Liver (tissue), 9 donors: Measurements from ENCODE around the gene WDCP. TPM values are rescaled to one million over a fixed set of nuclear protein-coding genes. Genes with fewer than 3 reads are reported as not detected.
"Not testable (repeated sequence)": the region's sequence is repeated elsewhere in the genome, so short reads cannot be mapped to it uniquely, and the experiment has no call there.

Experiments
- DNase-seq: peaks from one replicate; pipeline ENCODE4 v3.0.0-alpha.2; 2017; ENCODE audit warnings: low spot score
- H3K27ac ChIP-seq, 2 donors: one replicate each; pipeline ENCODE4 v1.7.0; 2013; ENCODE audit warnings: inconsistent platforms in 2 of 2, low read length in 2 of 2, control low read depth in 1 of 2, low read depth in 1 of 2, mild to moderate bottlenecking in 1 of 2
- H3K27me3 ChIP-seq, 4 donors: one replicate each; pipeline versions ENCODE4 v1.6.1 to v1.7.0; 2013; ENCODE audit warnings: low read length in 3 of 4, inconsistent platforms in 1 of 4, mild to moderate bottlenecking in 1 of 4, moderate library complexity in 1 of 4; ENCODE audit not compliant: control insufficient read depth in 4 of 4, insufficient read depth in 4 of 4
- H3K36me3 ChIP-seq, 4 donors: one replicate each; pipeline versions ENCODE4 v1.6.1 to v1.7.0; 2013; ENCODE audit warnings: low read length in 3 of 4, mild to moderate bottlenecking in 3 of 4, low read depth in 1 of 4, moderate library complexity in 1 of 4; ENCODE audit not compliant: control insufficient read depth in 4 of 4, insufficient read depth in 3 of 4
- H3K4me1 ChIP-seq, 4 donors: one replicate each; pipeline versions ENCODE4 v1.6.1 to v1.7.0; 2013; ENCODE audit warnings: low read length in 3 of 4, mild to moderate bottlenecking in 3 of 4, moderate library complexity in 1 of 4; ENCODE audit not compliant: control insufficient read depth in 4 of 4, insufficient read depth in 4 of 4
- H3K4me3 ChIP-seq, 3 donors: one replicate each; pipeline versions ENCODE4 v1.6.1 to v1.7.0; 2013; ENCODE audit warnings: low read length in 3 of 3, control low read depth in 1 of 3, low read depth in 1 of 3, mild to moderate bottlenecking in 1 of 3
- H3K9ac ChIP-seq, 2 donors: one replicate each; pipeline ENCODE4 v1.7.0; 2013; ENCODE audit warnings: low read length in 2 of 2, mild to moderate bottlenecking in 2 of 2, moderate library complexity in 2 of 2, control low read depth in 1 of 2, low read depth in 1 of 2
- H3K9me3 ChIP-seq, 4 donors: one replicate each; pipeline versions ENCODE4 v1.6.1 to v1.7.0; 2013; ENCODE audit warnings: low read length in 3 of 4; ENCODE audit not compliant: control insufficient read depth in 4 of 4
- ATF3 ChIP-seq: IDR thresholded peaks from 2 replicates; pipeline ENCODE4 v1.6.1; 2016; ENCODE audit warnings: antibody characterized with exemption
- CTCF ChIP-seq: fragments of 150-350 bp; IDR thresholded peaks from 2 replicates; pipeline ENCODE4 v1.5.1; 2017; ENCODE audit warnings: improper control_type of control experiment, low read depth, low read length; ENCODE audit not compliant: missing input control
- EGR1 ChIP-seq, 2 donors: IDR thresholded peaks; 2 replicates each; pipeline ENCODE4 v1.6.1; 2016 to 2018; ENCODE audit warnings: antibody characterized with exemption in 2 of 2, low read depth in 2 of 2
- FOXA1 ChIP-seq: IDR thresholded peaks from 2 replicates; pipeline ENCODE4 v1.6.1; 2016; ENCODE audit warnings: antibody characterized with exemption
- FOXA2 ChIP-seq: IDR thresholded peaks from 2 replicates; pipeline ENCODE4 v1.6.1; 2016; ENCODE audit warnings: antibody characterized with exemption
- GABPA ChIP-seq, 2 donors: IDR thresholded peaks in 1 of 2; conservative IDR thresholded peaks in 1 of 2; 2 replicates each; pipeline ENCODE4 v1.6.1; 2016; ENCODE audit warnings: antibody characterized with exemption in 2 of 2, mild to moderate bottlenecking in 1 of 2, moderate library complexity in 1 of 2
- JUND ChIP-seq, 2 donors: IDR thresholded peaks; 2 replicates each; pipeline ENCODE4 v1.6.1; 2016; ENCODE audit warnings: antibody characterized with exemption in 2 of 2
- MAX ChIP-seq: IDR thresholded peaks from 2 replicates; pipeline ENCODE4 v1.6.1; 2016; ENCODE audit warnings: antibody characterized with exemption
- RXRA ChIP-seq, 2 donors: IDR thresholded peaks; 2 replicates each; pipeline ENCODE4 v1.6.1; 2017 to 2018; ENCODE audit warnings: antibody characterized with exemption in 2 of 2, mild to moderate bottlenecking in 1 of 2
- SP1 ChIP-seq: IDR thresholded peaks from 2 replicates; pipeline ENCODE4 v1.6.1; 2018; ENCODE audit warnings: antibody characterized with exemption, mild to moderate bottlenecking
- YY1 ChIP-seq: IDR thresholded peaks from 2 replicates; pipeline ENCODE4 v1.6.1; 2016; ENCODE audit warnings: antibody characterized with exemption, mild to moderate bottlenecking
- WGBS: extraction: QIAGEN DNeasy Blood & Tissue Kit; methylation state at CpG from one replicate; pipeline ENCODE4 v1.1.7; 2013; 5-methylcytosine and 5-hydroxymethylcytosine counted together
- polyA plus RNA-seq, 2 donors: library from polyadenylated mRNA; stranded (reverse) in 1 of 2; unstranded in 1 of 2; fragments of 200-250 nt in 1 of 2; fragments of >200 nt in 1 of 2; fragmentation: Nextera tagmentation in 1 of 2; extraction: Ambion mirVana in 1 of 2; gene quantifications; one replicate each; pipeline versions ENCODE4 v1.2.1 to v1.2.3, GENCODE V29; 2013 to 2015
- total RNA-seq, 2 donors: library from RNA; depleted of rRNA; stranded (reverse); fragments of >200 nt; gene quantifications; one replicate each; pipeline ENCODE4 v1.2.3, GENCODE V29; 2014
- donor health status: healthy.
- donor health status: healthy.
- donor health status: healthy.
- donor health status: healthy.
- donor health status: healthy.

Gene WDCP
- total and polyA plus RNA-seq, 4 donors, result 2.0 to 6.0 (median 4.4) TPM

GRCh38 chr2:24016853-24017703 is 30.1 kb downstream of the WDCP start:
- H3K27ac ChIP-seq, result no peak overlapping the region
- no peaks in the 10 kb centered on the region for H3K27me3 ChIP-seq
- H3K4me3 ChIP-seq, result no peak overlapping the region
- H3K4me1 ChIP-seq, result no peaks in the 10 kb centered on the region
- 94% methylated on average over 35 of the region's 35 CpGs for WGBS
- no peak for TF ChIP-seq SP1
- H3K36me3 ChIP-seq, result no peaks in the 10 kb centered on the region
- H3K9ac ChIP-seq, result no peak overlapping the region
- DNase-seq, result no peak
- H3K9me3 ChIP-seq, result no peaks in the 10 kb centered on the region

GRCh38 chr2:24016376-24016761 is 30.8 kb downstream of the WDCP start:
- no peaks in the 10 kb centered on the region for H3K36me3 ChIP-seq
- no peak overlapping the region for H3K27ac ChIP-seq
- TF ChIP-seq YY1 (no peak), GABPA (IDR thresholded peaks at IDR 0.05 in 1 of 2, conservative IDR thresholded peaks at IDR 0.05 in 1 of 2) (no peak), JUND (IDR thresholded peaks at IDR 0.05) (no peak), RXRA (IDR thresholded peaks at IDR 0.05) (no peak), ATF3 (no peak), FOXA1 (no peak), SP1 (no peak), CTCF (no peak)
- 91% methylated on average over 9 of the region's 9 CpGs for WGBS
- no peak overlapping the region for H3K4me3 ChIP-seq
- no peaks in the 10 kb centered on the region for H3K27me3 ChIP-seq
- H3K4me1 ChIP-seq, result no peaks in the 10 kb centered on the region
- DNase-seq, result peak; percentile 37
- H3K9me3 ChIP-seq, result no peaks in the 10 kb centered on the region
- H3K9ac ChIP-seq, result no peak overlapping the region

GRCh38 chr2:24015562-24016375 is 31.4 kb downstream of the WDCP start:
- Histone ChIP-seq H3K9ac (no peak overlapping the region), H3K9me3 (no peaks in the 10 kb centered on the region), H3K36me3 (no peaks in the 10 kb centered on the region), H3K27me3 (no peaks in the 10 kb centered on the region), H3K27ac (no peak overlapping the region), H3K4me1 (no peaks in the 10 kb centered on the region), H3K4me3 (no peak overlapping the region)
- WGBS, result 84% methylated on average over 11 of the region's 11 CpGs
- DNase-seq, result no peak
- TF ChIP-seq RXRA (IDR thresholded peaks at IDR 0.05), result no peak
- no peak for TF ChIP-seq SP1
- no peak for TF ChIP-seq ATF3
- TF ChIP-seq FOXA2, result no peak
- no peak for TF ChIP-seq MAX
- no peak for TF ChIP-seq GABPA (IDR thresholded peaks at IDR 0.05 in 1 of 2, conservative IDR thresholded peaks at IDR 0.05 in 1 of 2)
- TF ChIP-seq CTCF, result no peak
- TF ChIP-seq FOXA1, result no peak
- no peak for TF ChIP-seq EGR1 (IDR thresholded peaks at IDR 0.05; ENCODE audit: low read depth in 2 of 2)

GRCh38 chr2:24014902-24015301 is 32.3 kb downstream of the WDCP start:
- H3K4me1 ChIP-seq, H3K9me3 ChIP-seq, H3K9ac ChIP-seq, H3K27ac ChIP-seq, DNase-seq, H3K27me3 ChIP-seq, H3K36me3 ChIP-seq, H3K4me3 ChIP-seq: not testable (repeated sequence)
- WGBS, result 94% methylated on average over 6 of the region's 6 CpGs
